ENCODE results near the gene IL3RA.
"Not testable (repeated sequence)": the region's sequence is repeated elsewhere in the genome, so short reads cannot be mapped to it uniquely, and the experiment has no call there.

IL3RA gene

GRCh38 chrX:1332433-1332832, 4.2 kb upstream of the IL3RA start:
- DNase-seq = not testable (repeated sequence)

- no peak for DNase-seq
These were observed 1.7 kb upstream of the IL3RA start for GRCh38 chrX:1334854-1335253.

GRCh38 chrX:1336948-1337779, 579 bp downstream of the IL3RA start:
- DNase-seq = no peak

- DNase-seq = no peak
These were observed 5.1 kb downstream of the IL3RA start for GRCh38 chrX:1341545-1342184.

GRCh38 chrX:1349606-1350005, 13.0 kb downstream of the IL3RA start:
- DNase-seq = not testable (repeated sequence)

- DNase-seq = no peak
These were observed 15.6 kb downstream of the IL3RA start for GRCh38 chrX:1351981-1352714.

GRCh38 chrX:1354036-1355019, 17.7 kb downstream of the IL3RA start:
- no peak for DNase-seq

- no peak for DNase-seq
These were observed 18.8 kb downstream of the IL3RA start for GRCh38 chrX:1355131-1356046.

GRCh38 chrX:1357993-1358392, 21.4 kb downstream of the IL3RA start:
- DNase-seq = no peak

- DNase-seq = no peak
These were observed 22.4 kb downstream of the IL3RA start for GRCh38 chrX:1358793-1359476.

- no peak for DNase-seq
These were observed 22.9 kb downstream of the IL3RA start for GRCh38 chrX:1359477-1359873.

- no peak for DNase-seq
These were observed 23.6 kb downstream of the IL3RA start for GRCh38 chrX:1360171-1360570.

GRCh38 chrX:1361275-1361674, 24.7 kb downstream of the IL3RA start:
- DNase-seq = no peak

GRCh38 chrX:1361910-1362309, 25.3 kb downstream of the IL3RA start:
- no peak for DNase-seq

GRCh38 chrX:1366363-1366762, 29.8 kb downstream of the IL3RA start:
- not testable (repeated sequence) for DNase-seq

- no peak for DNase-seq
These were observed 31.8 kb downstream of the IL3RA start for GRCh38 chrX:1368385-1368698.

GRCh38 chrX:1378306-1378759, 41.7 kb downstream of the IL3RA start:
- no peak for DNase-seq

GRCh38 chrX:1380672-1381233, 44.2 kb downstream of the IL3RA start:
- no peak for DNase-seq

GRCh38 chrX:1384658-1385252, 48.2 kb downstream of the IL3RA start:
- DNase-seq = no peak
